DND-41 (cell line): ENCODE data around the gene TEDC2.

ENCODE experiments used
- ATAC-seq: fragments of 200-7000 bp; cut with Tn5 transposase; 3 replicates; pipeline ENCODE4 v1.9.1; 2021; ENCODE audit warnings: low read depth; ENCODE audit not compliant: insufficient read depth
- DNase-seq: peaks from one replicate; pipeline ENCODE4 v3.0.0-alpha.2; 2020
- H2AFZ ChIP-seq: 2 replicates; pipeline ENCODE4 v1.6.0; 2012; ENCODE audit warnings: low read depth, low read length
- H3K27ac ChIP-seq: 2 replicates; pipeline ENCODE4 v1.5.1; 2012; ENCODE audit warnings: low read length, inconsistent platforms
- H3K27me3 ChIP-seq: fragments of 200-600 bp; sonication (generic); 2 replicates; pipeline ENCODE4 v1.6.0; 2012; ENCODE audit warnings: low read length, mild to moderate bottlenecking, inconsistent platforms; ENCODE audit not compliant: insufficient read depth, poor library complexity
- H3K36me3 ChIP-seq: 2 replicates; pipeline ENCODE4 v1.5.1; 2012; ENCODE audit warnings: low read length, inconsistent platforms; ENCODE audit not compliant: insufficient read depth
- H3K4me1 ChIP-seq: 2 replicates; pipeline ENCODE4 v1.5.1; 2012; ENCODE audit warnings: mild to moderate bottlenecking, low read length; ENCODE audit not compliant: insufficient read depth
- H3K4me2 ChIP-seq: 2 replicates; pipeline ENCODE4 v1.6.0; 2012; ENCODE audit warnings: mild to moderate bottlenecking, moderate library complexity, low read length, inconsistent platforms; ENCODE audit not compliant: insufficient read depth
- H3K4me3 ChIP-seq, 2 experiments: fragments of 200-600 bp in 1 of 2; shearing (Covaris generic) in 1 of 2; 2 replicates each; pipeline ENCODE4 v1.5.1; 2012 to 2016; ENCODE audit warnings: inconsistent platforms in 2 of 2, low read length in 2 of 2, mild to moderate bottlenecking in 2 of 2, low read depth in 1 of 2, moderate library complexity in 1 of 2
- H3K79me2 ChIP-seq: 2 replicates; pipeline ENCODE4 v1.6.0; 2012; ENCODE audit warnings: low read length, inconsistent platforms; ENCODE audit not compliant: insufficient read depth
- H3K9ac ChIP-seq: 2 replicates; pipeline ENCODE4 v1.6.0; 2012; ENCODE audit warnings: low read depth, mild to moderate bottlenecking, inconsistent platforms, low read length, moderate library complexity
- H3K9me3 ChIP-seq: 2 replicates; pipeline ENCODE4 v1.5.1; 2012; ENCODE audit warnings: low read length, moderate library complexity, mild to moderate bottlenecking, inconsistent platforms; ENCODE audit not compliant: insufficient read depth, severe bottlenecking
- H4K20me1 ChIP-seq: 2 replicates; pipeline ENCODE4 v1.6.0; 2012; ENCODE audit warnings: low read length; ENCODE audit not compliant: insufficient read depth
- EZH2 ChIP-seq: IDR thresholded peaks from 3 replicates; pipeline ENCODE4 v1.6.1; 2012; ENCODE audit warnings: borderline replicate concordance, low read depth, mild to moderate bottlenecking, moderate library complexity, low read length, inconsistent platforms; ENCODE audit not compliant: severe bottlenecking
- TF ChIP-seq, protein P1 (sequence below): IDR thresholded peaks from 2 replicates; pipeline ENCODE4 v1.5.1; 2012; ENCODE audit warnings: borderline replicate concordance, low read length, moderate library complexity, mild to moderate bottlenecking; ENCODE audit not compliant: poor library complexity, severe bottlenecking; ENCODE audit errors: extremely low read depth

Gene TEDC2

DNA sequence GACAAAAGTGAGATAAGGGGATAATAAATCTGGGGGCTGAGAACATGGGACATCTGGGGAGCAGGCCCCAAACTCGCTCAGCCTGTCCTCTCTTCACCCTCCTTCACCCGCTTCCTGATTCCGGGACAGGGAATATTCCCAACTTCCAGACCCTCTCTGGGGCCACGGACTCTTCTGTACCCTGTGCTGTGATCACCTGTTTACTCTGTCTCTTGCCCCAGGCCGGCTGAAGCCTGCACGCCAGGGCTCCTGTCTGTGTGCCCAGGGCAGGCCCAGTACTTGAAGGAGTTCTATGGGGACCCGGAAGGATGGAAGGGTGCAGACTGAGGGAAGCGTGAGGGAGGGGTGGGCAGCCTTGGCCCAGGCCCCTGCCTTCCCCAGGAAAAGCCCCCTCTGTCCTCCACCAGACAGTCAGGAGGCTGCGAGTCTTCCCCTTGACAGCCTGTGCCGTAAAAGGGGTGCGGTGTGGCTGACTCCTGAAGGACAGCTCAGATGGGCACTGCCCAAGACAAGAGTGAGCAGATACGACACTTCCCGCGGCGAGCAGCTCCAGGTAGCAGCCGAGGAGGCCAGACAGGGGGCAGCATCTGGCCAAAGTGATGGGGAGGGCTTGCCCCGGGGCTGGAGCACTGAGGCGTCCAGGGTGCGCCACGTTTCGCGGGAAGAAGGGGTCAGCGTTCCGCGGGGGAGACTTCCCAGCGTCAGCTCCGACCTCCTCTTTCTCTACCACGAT lies 31.7 kb upstream of the TEDC2 start:
- Histone ChIP-seq H2AFZ (peak overlapping the region; percentile 95), H3K27me3 (no peaks in the 10 kb centered on the region), H3K4me1 (peaks cover 48% of the 10 kb centered on the region), H3K4me3 (peak overlapping the region; percentile 32 to 63; a peak in 3 of 4 replicates), H3K36me3 (peaks cover 31% of the 10 kb centered on the region), H3K9me3 (no peaks in the 10 kb centered on the region), H3K9ac (peak overlapping the region; percentile 97), H3K4me2 (peak overlapping the region; percentile 93), H3K27ac (peak overlapping the region; percentile 83), H3K79me2 (peaks cover 41% of the 10 kb centered on the region), H4K20me1 (peaks cover 29% of the 10 kb centered on the region)
- no peak for DNase-seq
- TF ChIP-seq EZH2: no peak
- TF ChIP-seq, protein P1, sequence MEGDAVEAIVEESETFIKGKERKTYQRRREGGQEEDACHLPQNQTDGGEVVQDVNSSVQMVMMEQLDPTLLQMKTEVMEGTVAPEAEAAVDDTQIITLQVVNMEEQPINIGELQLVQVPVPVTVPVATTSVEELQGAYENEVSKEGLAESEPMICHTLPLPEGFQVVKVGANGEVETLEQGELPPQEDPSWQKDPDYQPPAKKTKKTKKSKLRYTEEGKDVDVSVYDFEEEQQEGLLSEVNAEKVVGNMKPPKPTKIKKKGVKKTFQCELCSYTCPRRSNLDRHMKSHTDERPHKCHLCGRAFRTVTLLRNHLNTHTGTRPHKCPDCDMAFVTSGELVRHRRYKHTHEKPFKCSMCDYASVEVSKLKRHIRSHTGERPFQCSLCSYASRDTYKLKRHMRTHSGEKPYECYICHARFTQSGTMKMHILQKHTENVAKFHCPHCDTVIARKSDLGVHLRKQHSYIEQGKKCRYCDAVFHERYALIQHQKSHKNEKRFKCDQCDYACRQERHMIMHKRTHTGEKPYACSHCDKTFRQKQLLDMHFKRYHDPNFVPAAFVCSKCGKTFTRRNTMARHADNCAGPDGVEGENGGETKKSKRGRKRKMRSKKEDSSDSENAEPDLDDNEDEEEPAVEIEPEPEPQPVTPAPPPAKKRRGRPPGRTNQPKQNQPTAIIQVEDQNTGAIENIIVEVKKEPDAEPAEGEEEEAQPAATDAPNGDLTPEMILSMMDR: no peak
- no peak for ATAC-seq

- no peak for DNase-seq
- peaks cover 48% of the 10 kb centered on the region for H3K4me1 ChIP-seq
- peak; percentile 56; the same call in 2 of the 3 replicates for ATAC-seq
- no peaks in the 10 kb centered on the region for H3K27me3 ChIP-seq
- H3K4me3 ChIP-seq: peak overlapping the region; percentile 32 to 63; a peak in 3 of 4 replicates
- no peak for TF ChIP-seq EZH2
- TF ChIP-seq, protein P1: no peak
- peaks cover 31% of the 10 kb centered on the region for H4K20me1 ChIP-seq
- H2AFZ ChIP-seq: peak overlapping the region; percentile 95
- peak overlapping the region; percentile 97 for H3K9ac ChIP-seq
- H3K79me2 ChIP-seq: peaks cover 46% of the 10 kb centered on the region
- H3K36me3 ChIP-seq: peaks cover 36% of the 10 kb centered on the region
- H3K27ac ChIP-seq: peak overlapping the region; percentile 83
- H3K9me3 ChIP-seq: no peaks in the 10 kb centered on the region
- H3K4me2 ChIP-seq: peak overlapping the region; percentile 93
These were observed 31.2 kb upstream of the TEDC2 start for GRCh38 chr16:2428784-2429033.

GRCh38 chr16:2429034-2429770 lies 30.7 kb upstream of the TEDC2 start, which contains the start of gene CCNF:
TSS of gene CCNF (plus strand) at chr16:2429447. CDS start at chr16:2429482, 35 bp downstream.
- peak within 1 kb of the TSS; percentile 88 for H3K27ac ChIP-seq
- peaks cover 48% of the 10 kb centered on the region for H3K4me1 ChIP-seq
- peak within 1 kb of the TSS; percentile 66 to 78 for H3K4me3 ChIP-seq
- DNase-seq (peak; percentile 99), ATAC-seq (peak; percentile 93)
- peaks cover 33% of the 10 kb centered on the region for H4K20me1 ChIP-seq
- no peaks in the 10 kb centered on the region for H3K27me3 ChIP-seq
- no peaks in the 10 kb centered on the region for H3K9me3 ChIP-seq
- peak within 1 kb of the TSS; percentile 97 for H3K9ac ChIP-seq
- peak within 1 kb of the TSS; percentile 93 for H3K4me2 ChIP-seq
- peaks cover 50% of the 10 kb centered on the region for H3K79me2 ChIP-seq
- H2AFZ ChIP-seq: peak within 1 kb of the TSS; percentile 95
- TF ChIP-seq, protein P1: peak; percentile 6
- no peak for TF ChIP-seq EZH2
- peaks cover 40% of the 10 kb centered on the region for H3K36me3 ChIP-seq
